ENCODE data around the gene RUBCN.
"Not testable (repeated sequence)": the region's sequence is repeated elsewhere in the genome, so short reads cannot be mapped to it uniquely, and the experiment has no call there.

DNA sequence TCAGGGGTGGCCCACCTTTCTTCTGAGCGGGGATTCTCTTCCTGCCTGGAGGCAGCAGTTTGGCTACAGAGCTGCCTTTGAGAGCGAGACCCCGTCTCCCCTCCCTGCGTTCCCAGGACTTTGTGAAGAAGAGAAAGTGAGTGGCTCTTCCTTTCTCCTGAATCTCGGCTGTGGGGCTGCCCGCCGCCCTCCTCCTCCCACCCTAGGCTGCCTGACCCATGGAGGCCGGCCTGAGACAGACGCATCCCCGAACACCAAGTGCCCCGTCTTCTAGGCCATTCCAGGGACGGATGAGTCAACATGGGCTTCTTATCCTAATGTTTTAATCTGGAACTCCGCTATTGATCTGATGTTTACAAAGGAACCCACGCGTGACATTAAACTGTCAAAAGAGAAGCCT lies 74.8 kb downstream of the RUBCN start:
- TF ChIP-seq, protein P1, sequence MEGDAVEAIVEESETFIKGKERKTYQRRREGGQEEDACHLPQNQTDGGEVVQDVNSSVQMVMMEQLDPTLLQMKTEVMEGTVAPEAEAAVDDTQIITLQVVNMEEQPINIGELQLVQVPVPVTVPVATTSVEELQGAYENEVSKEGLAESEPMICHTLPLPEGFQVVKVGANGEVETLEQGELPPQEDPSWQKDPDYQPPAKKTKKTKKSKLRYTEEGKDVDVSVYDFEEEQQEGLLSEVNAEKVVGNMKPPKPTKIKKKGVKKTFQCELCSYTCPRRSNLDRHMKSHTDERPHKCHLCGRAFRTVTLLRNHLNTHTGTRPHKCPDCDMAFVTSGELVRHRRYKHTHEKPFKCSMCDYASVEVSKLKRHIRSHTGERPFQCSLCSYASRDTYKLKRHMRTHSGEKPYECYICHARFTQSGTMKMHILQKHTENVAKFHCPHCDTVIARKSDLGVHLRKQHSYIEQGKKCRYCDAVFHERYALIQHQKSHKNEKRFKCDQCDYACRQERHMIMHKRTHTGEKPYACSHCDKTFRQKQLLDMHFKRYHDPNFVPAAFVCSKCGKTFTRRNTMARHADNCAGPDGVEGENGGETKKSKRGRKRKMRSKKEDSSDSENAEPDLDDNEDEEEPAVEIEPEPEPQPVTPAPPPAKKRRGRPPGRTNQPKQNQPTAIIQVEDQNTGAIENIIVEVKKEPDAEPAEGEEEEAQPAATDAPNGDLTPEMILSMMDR (IDR thresholded peaks at IDR 0.05) = not testable (repeated sequence)
- not testable (repeated sequence) for TF ChIP-seq POLR2A (IDR thresholded peaks at IDR 0.05)

Measured in gastroesophageal sphincter (tissue), 3 donors.